PFSK-1 (cell line): Measurements from ENCODE around the gene STXBP5L.

Experiments
- FOXP2 ChIP-seq: optimal IDR thresholded peaks from 2 replicates; pipeline ENCODE3; 2011; ENCODE audit warnings: borderline replicate concordance, control low read depth, inconsistent platforms; ENCODE audit not compliant: insufficient read depth; ENCODE audit errors: extremely low read length, extremely low read depth
- POLR2AphosphoS5 ChIP-seq: IDR thresholded peaks from 2 replicates; pipeline ENCODE4 v1.6.1; 2012; ENCODE audit warnings: low read depth, mild to moderate bottlenecking, control low read depth, low read length, moderate library complexity
- REST ChIP-seq, 2 experiments: IDR thresholded peaks; 2 replicates each; pipeline versions ENCODE4 v1.6.1 to v1.8.0; 2011 to 2012; ENCODE audit warnings: low read depth in 2 of 2, low read length in 2 of 2, control low read depth in 1 of 2, inconsistent platforms in 1 of 2, mild to moderate bottlenecking in 1 of 2, moderate library complexity in 1 of 2; ENCODE audit not compliant: insufficient read depth in 1 of 2
- SIN3A ChIP-seq: IDR thresholded peaks from 2 replicates; pipeline ENCODE4 v1.6.1; 2012; ENCODE audit warnings: mild to moderate bottlenecking, low read length, moderate library complexity, borderline replicate concordance; ENCODE audit not compliant: insufficient read depth
- TAF1 ChIP-seq: IDR thresholded peaks from 2 replicates; pipeline ENCODE4 v1.6.1; 2012; ENCODE audit warnings: low read length, control low read depth, borderline replicate concordance; ENCODE audit not compliant: insufficient read depth

GRCh38 chr3:120907659-120908029, 361 bp upstream of the STXBP5L start:
- TF ChIP-seq POLR2AphosphoS5 (no peak), REST (IDR thresholded peaks at IDR 0.05; ENCODE audit: insufficient read depth in 1 of 2, low read depth in 2 of 2, low read length in 2 of 2) (no peak), TAF1 (no peak), SIN3A (no peak), FOXP2 (no peak)
